NB4 (cell line): ENCODE results near the gene PDE4D.

Experiments
- MAX ChIP-seq: IDR thresholded peaks from 2 replicates; pipeline ENCODE4 v1.6.1; 2011; ENCODE audit warnings: low read depth, low read length
- MYC ChIP-seq: IDR thresholded peaks from 2 replicates; pipeline ENCODE4 v1.6.1; 2011; ENCODE audit warnings: low read depth, low read length
- POLR2A ChIP-seq: IDR thresholded peaks from 2 replicates; pipeline ENCODE4 v1.6.1; 2011; ENCODE audit warnings: mild to moderate bottlenecking; ENCODE audit not compliant: insufficient read length; ENCODE audit errors: extremely low read depth
- TF ChIP-seq, protein P1 (sequence below): IDR thresholded peaks from one replicate; pipeline ENCODE4 v1.5.1; 2012; ENCODE audit warnings: low read depth, low read length

DNA sequence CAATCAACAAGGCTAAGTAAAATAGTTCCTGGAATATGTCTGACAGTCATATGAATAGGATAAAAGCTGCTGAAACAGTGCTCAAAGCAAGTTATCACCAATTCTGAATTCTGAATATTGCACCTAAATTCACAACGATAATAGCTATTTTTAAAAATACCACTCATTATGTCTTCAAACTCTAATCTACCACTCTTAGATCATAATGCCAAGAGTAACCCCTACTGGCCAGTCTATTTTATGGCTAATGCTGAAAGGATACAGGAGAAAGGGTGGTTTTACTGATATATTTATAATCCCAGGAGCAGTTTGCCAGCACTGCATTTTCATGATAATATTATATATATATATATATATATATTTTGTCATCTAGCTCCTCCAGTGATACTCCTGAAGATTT lies 232.8 kb downstream of the PDE4D start:
- TF ChIP-seq, protein P1, sequence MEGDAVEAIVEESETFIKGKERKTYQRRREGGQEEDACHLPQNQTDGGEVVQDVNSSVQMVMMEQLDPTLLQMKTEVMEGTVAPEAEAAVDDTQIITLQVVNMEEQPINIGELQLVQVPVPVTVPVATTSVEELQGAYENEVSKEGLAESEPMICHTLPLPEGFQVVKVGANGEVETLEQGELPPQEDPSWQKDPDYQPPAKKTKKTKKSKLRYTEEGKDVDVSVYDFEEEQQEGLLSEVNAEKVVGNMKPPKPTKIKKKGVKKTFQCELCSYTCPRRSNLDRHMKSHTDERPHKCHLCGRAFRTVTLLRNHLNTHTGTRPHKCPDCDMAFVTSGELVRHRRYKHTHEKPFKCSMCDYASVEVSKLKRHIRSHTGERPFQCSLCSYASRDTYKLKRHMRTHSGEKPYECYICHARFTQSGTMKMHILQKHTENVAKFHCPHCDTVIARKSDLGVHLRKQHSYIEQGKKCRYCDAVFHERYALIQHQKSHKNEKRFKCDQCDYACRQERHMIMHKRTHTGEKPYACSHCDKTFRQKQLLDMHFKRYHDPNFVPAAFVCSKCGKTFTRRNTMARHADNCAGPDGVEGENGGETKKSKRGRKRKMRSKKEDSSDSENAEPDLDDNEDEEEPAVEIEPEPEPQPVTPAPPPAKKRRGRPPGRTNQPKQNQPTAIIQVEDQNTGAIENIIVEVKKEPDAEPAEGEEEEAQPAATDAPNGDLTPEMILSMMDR = no peak
- TF ChIP-seq POLR2A (no peak), MYC (no peak), MAX (no peak)
